ENCODE data around the gene COL15A1. TPM values are rescaled to one million over a fixed set of nuclear protein-coding genes. Genes with fewer than 3 reads are reported as not detected.

Gene COL15A1
- total RNA-seq, 1 experiment from 2014 or later = not detected

- no peak overlapping the region for H3K4me3 Mint-ChIP-seq
- Histone ChIP-seq H3K4me1 (ENCODE audit: insufficient read depth, low read length) (no peaks in the 10 kb centered on the region; the same call in 1 of the 2 replicates), H3K79me2 (ENCODE audit: insufficient read depth, low read length) (no peaks in the 10 kb centered on the region), H2AFZ (ENCODE audit: low read length) (no peak overlapping the region), H2BK12ac (ENCODE audit: insufficient read length, low read depth, low read length) (no peak overlapping the region), H3K56ac (ENCODE audit: insufficient read length, low read depth, low read length) (no peak overlapping the region), H3K27me3 (ENCODE audit: insufficient read depth, low read length) (no peaks in the 10 kb centered on the region), H2AK5ac (ENCODE audit: insufficient read length, low read length) (no peak overlapping the region), H4K91ac (ENCODE audit: insufficient read length, low read depth, low read length) (no peak overlapping the region), H4K8ac (replicated peaks; ENCODE audit: insufficient read length, low read depth, low read length) (no peak overlapping the region), H2BK120ac (ENCODE audit: low read depth, low read length, poor library complexity, severe bottlenecking) (no peak overlapping the region), H3K79me1 (ENCODE audit: insufficient read depth, low read depth, low read length, poor library complexity, severe bottlenecking) (no peaks in the 10 kb centered on the region), H3T11ph (ENCODE audit: low read length) (no peak overlapping the region), H3K27ac (ENCODE audit: insufficient read length, low read depth, low read length) (no peak overlapping the region), H3K23me2 (ENCODE audit: insufficient read length, low read depth, low read length, poor library complexity, severe bottlenecking) (no peaks in the 10 kb centered on the region), H3K4ac (ENCODE audit: low read depth, low read length) (no peak overlapping the region), H3K9ac (ENCODE audit: extremely low read depth, insufficient read length, low read length) (no peak overlapping the region), H3K18ac (ENCODE audit: insufficient read length, low read depth, low read length) (no peak overlapping the region), H3K9me3 (ENCODE audit: control insufficient read depth, low read depth, low read length) (no peaks in the 10 kb centered on the region), H2BK5ac (ENCODE audit: insufficient read length, low read length) (no peak overlapping the region), H4K5ac (ENCODE audit: insufficient read length, low read depth, low read length) (no peak overlapping the region), H3K23ac (ENCODE audit: insufficient read length, low read depth, low read length) (no peak overlapping the region), H4K20me1 (ENCODE audit: control insufficient read depth, insufficient read depth, insufficient read length) (no peaks in the 10 kb centered on the region), H2BK15ac (ENCODE audit: low read depth, low read length) (no peak overlapping the region), H2BK20ac (ENCODE audit: low read depth, low read length, poor library complexity, severe bottlenecking) (no peak overlapping the region), H3K14ac (ENCODE audit: insufficient read depth, low read length) (no peak overlapping the region), H3K4me2 (ENCODE audit: insufficient read depth, insufficient read length, low read length) (no peak overlapping the region)
- peaks cover 4 to 5% of the 10 kb centered on the region in 2 experiments; a peak in 3 of 4 replicates for H3K4me1 Mint-ChIP-seq
- H3K36me3 Mint-ChIP-seq (ENCODE audit: insufficient read depth in 1 of 3, low read depth in 3 of 3) = no peaks in the 10 kb centered on the region
- TF ChIP-seq, protein P1, sequence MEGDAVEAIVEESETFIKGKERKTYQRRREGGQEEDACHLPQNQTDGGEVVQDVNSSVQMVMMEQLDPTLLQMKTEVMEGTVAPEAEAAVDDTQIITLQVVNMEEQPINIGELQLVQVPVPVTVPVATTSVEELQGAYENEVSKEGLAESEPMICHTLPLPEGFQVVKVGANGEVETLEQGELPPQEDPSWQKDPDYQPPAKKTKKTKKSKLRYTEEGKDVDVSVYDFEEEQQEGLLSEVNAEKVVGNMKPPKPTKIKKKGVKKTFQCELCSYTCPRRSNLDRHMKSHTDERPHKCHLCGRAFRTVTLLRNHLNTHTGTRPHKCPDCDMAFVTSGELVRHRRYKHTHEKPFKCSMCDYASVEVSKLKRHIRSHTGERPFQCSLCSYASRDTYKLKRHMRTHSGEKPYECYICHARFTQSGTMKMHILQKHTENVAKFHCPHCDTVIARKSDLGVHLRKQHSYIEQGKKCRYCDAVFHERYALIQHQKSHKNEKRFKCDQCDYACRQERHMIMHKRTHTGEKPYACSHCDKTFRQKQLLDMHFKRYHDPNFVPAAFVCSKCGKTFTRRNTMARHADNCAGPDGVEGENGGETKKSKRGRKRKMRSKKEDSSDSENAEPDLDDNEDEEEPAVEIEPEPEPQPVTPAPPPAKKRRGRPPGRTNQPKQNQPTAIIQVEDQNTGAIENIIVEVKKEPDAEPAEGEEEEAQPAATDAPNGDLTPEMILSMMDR (conservative IDR thresholded peaks at IDR 0.05) = no peak
- no CpG with 5 or more reads among the region's 5 CpGs for WGBS (ENCODE audit: extremely low coverage, insufficient read length, low lambda C conversion rate)
- H3K9me3 Mint-ChIP-seq = no peaks in the 10 kb centered on the region
- peak overlapping the region in 1 of 3 experiments; percentile 69; a peak in 1 of 7 replicates for H3K27ac Mint-ChIP-seq
- H3K27me3 Mint-ChIP-seq (ENCODE audit: low read depth) = peaks cover 1% of the 10 kb centered on the region
- no peak for DNase-seq
Measured at GRCh38 chr9:98908897-98909634, 34.6 kb upstream of the COL15A1 start.
